Astrocyte of the spinal cord (primary cell): ENCODE results near the gene BORCS6.

ENCODE experiments used
- DNase-seq: peaks from one replicate; pipeline ENCODE4 v3.0.0; 2011; ENCODE audit warnings: low read depth, low spot score
- H3K4me3 ChIP-seq: 2 replicates; pipeline ENCODE4 v1.5.1; 2011; ENCODE audit warnings: low read depth, mild to moderate bottlenecking, low read length, moderate library complexity
- CTCF ChIP-seq: IDR thresholded peaks from 2 replicates; pipeline ENCODE4 v1.5.1; 2012; ENCODE audit warnings: low read depth, mild to moderate bottlenecking, low read length, inconsistent platforms
- in situ Hi-C: cut with HindIII; loops from 2 replicates; pipeline ENCODE4 v1.10.0; 2017; ENCODE audit warnings: low sequenced_read_pairs

The BORCS6 gene

DNA sequence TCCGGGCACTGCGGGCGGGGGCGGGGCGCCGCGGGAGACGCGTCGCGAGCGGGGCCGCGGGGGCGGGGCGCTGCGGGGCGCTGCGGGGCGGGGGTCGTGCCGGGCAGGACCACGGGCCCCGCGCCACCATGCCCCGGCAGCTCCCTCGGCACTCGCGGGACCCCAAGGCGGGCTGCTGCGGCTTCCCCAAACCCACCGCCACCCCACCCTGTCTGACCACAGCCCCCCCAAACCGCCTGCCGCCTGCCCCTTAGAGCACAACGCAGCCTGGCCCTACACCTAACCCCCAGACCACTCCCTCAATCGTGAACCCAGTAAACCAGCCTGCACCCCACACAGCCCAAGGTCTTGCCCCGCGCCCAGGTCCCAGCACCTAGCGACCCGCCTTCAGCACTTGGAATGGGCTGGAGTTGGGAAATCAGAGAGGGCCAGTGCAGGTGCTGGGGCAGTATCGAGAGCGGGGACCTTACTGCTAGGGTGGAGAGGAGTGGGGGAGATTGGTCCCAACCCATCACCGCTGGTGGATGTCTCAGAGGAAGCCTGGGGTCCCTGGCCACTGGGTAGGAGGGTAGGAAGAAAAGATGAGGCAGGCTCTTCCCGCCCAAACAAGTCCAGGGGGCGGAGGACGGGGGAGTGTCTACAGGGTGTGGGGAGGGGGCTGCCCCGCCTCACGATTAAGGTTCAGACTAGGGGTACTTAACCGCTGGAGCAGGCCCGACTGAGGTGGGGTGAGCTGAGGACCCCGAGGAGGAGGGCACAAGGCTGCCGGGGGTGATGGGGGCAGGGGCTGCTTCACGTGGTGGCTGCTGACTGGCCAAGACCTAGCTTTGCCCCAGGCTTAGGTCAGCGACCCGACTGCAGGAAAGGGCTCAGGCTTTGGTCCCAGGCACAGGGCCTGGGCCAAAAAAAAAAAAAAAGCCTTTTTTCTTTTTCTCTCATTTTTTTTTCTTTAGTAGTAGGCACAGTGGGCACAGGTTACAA lies 26.7 kb downstream of the BORCS6 start:
- in situ Hi-C loops, result no loop called here
- no peak for DNase-seq
- TF ChIP-seq CTCF, result no peak
- H3K4me3 ChIP-seq, result peak overlapping the region; percentile 94

GRCh38 chr17:8162233-8162996 lies 27.6 kb downstream of the BORCS6 start, which contains the start of gene VAMP2:
Gene VAMP2, minus strand, starts transcription at chr17:8162948. Its CDS starts 69 bp downstream, at chr17:8162879.
- in situ Hi-C loops, result no loop called here
- peak within 1 kb of the TSS; percentile 94 for H3K4me3 ChIP-seq
- DNase-seq, result peak; percentile 48
- TF ChIP-seq CTCF, result no peak

DNA sequence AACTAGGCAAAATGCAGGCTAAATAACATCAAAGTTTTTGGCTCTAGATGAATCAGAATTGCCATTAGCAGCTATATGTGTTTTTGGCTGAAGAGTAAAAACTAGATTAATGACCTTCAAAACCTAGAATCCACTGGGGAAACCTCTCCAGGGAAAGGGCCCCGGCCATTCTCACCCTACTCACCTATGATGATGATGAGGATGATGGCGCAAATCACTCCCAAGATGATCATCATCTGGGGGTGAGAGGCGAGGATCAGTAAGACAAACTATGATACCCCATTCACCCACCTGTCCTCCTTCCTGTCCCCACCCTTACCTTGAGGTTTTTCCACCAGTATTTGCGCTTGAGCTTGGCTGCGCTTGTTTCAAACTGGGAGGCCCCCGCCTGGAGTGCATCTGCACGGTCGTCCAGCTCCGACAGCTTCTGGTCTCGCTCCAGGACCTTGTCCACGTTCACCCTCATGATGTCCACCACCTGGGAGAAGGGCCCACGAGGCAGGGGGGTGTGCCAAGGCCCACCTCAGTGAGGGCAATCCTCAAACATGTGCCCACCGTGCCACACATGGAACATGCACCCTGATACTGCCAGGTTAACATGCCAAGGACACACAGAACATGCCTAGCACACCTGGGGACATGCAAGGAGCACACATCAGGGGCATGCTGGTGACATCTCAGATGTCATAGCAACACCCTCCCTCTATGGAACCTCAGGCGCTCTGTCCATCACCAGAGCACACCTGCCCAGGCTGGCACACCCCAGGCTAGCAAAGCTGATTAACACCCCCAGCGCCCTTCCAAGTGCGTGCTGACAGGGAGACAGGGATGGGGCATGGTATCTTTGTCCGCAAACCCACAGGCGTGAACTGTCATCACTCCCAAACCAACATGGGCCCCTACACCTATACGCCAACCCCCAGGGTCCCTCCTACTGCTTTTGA lies 28.4 kb downstream of the BORCS6 start:
- TF ChIP-seq CTCF, result no peak
- no peak for DNase-seq
- H3K4me3 ChIP-seq, result peak overlapping the region; percentile 94
- in situ Hi-C loops, result no loop called here

DNA sequence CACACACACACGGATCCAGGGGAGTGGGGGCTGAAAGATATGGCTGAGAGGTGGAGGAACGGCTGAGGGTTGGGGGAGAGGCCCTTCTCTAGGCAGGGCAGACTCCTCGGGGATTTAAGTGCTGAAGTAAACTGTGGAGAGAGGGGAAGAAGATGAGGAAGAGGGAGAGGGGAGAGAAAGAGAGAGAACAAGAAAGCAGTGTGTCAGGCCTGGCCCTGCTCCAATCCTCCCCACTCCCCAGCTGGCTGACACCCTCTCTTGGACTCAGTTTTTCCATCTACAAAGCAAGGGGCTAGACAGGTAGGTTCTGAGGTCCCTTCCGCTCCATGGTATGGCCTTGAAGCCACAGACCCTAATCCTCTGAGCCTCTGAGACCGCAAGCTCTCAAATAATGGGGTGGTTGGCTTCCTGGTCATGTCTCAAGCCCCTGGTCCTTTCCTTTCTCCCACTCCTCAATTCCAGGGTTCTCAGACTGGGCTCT lies 29.2 kb downstream of the BORCS6 start:
- no peak for DNase-seq
- in situ Hi-C loops, result no loop called here
- TF ChIP-seq CTCF, result no peak
- no peak overlapping the region for H3K4me3 ChIP-seq

- no peak overlapping the region for H3K4me3 ChIP-seq
- in situ Hi-C loops, result no loop called here
- no peak for TF ChIP-seq CTCF
- DNase-seq, result no peak
Measured at GRCh38 chr17:8160224-8160577, 29.8 kb downstream of the BORCS6 start.
